ENCODE measurements around the gene DOCK2.

- no peak for TF ChIP-seq CTCF (IDR thresholded peaks at IDR 0.05; ENCODE audit: borderline replicate concordance, extremely low read depth, low read length, poor library complexity, severe bottlenecking)
- no peak for TF ChIP-seq EZH2 (IDR thresholded peaks at IDR 0.05; ENCODE audit: borderline replicate concordance, low read depth, low read length, severe bottlenecking)
Measured at GRCh38 chr5:169717288-169717687, 80.2 kb downstream of the DOCK2 start.
